Epidermal melanocyte (primary cell): ENCODE results near the gene TSPAN15.
A peak's percentile ranks its signal among the peaks of the same experiment; 100 is the strongest.
"Not testable (repeated sequence)": the region's sequence is repeated elsewhere in the genome, so short reads cannot be mapped to it uniquely, and the experiment has no call there.

Source experiments
- DNase-seq: peaks from one replicate; pipeline ENCODE4 v3.0.0; 2011; ENCODE audit warnings: low spot score; ENCODE audit not compliant: insufficient read length

TSPAN15 gene

GRCh38 chr10:69486922-69487730 is 35.9 kb downstream of the TSPAN15 start:
- no peak for DNase-seq

- DNase-seq, result not testable (repeated sequence)
Observed at GRCh38 chr10:69488149-69488844, 37.0 kb downstream of the TSPAN15 start.

GRCh38 chr10:69488856-69489255 is 37.6 kb downstream of the TSPAN15 start:
- not testable (repeated sequence) for DNase-seq

DNA sequence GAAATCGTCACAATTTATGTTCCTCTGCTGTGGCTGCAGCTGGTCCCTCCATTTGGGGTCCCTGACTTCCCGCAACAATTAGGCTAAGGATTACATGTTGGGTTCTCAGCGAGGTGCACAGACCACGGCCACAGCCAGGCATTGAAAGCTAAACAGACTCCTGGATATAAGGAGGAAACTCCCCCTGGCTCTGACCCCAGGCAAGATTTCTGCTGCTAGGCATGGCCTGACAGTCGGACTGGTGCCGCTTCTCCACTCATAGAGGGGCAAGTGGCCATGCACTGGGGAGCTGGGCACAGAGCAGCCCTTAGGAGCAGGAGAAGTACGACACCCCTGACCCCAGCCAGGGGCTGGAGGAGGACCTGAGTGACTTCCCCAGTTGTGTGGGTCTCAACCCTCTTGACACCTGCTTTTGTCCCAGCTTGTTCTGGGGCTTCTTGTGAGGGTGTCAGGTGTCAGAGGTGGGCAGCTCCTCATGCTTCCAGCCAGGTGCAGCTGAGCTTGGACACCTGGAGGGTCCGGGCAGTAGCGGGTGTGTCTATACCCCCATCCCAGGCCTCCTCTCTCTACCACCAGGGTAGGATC is 38.3 kb downstream of the TSPAN15 start:
- no peak for DNase-seq

- no peak for DNase-seq
Observed at GRCh38 chr10:69490876-69491275, 39.6 kb downstream of the TSPAN15 start.

- DNase-seq, result no peak
Observed at GRCh38 chr10:69491611-69492010, 40.3 kb downstream of the TSPAN15 start.

- DNase-seq, result no peak
Observed at GRCh38 chr10:69492091-69492745, 41.0 kb downstream of the TSPAN15 start.

DNA sequence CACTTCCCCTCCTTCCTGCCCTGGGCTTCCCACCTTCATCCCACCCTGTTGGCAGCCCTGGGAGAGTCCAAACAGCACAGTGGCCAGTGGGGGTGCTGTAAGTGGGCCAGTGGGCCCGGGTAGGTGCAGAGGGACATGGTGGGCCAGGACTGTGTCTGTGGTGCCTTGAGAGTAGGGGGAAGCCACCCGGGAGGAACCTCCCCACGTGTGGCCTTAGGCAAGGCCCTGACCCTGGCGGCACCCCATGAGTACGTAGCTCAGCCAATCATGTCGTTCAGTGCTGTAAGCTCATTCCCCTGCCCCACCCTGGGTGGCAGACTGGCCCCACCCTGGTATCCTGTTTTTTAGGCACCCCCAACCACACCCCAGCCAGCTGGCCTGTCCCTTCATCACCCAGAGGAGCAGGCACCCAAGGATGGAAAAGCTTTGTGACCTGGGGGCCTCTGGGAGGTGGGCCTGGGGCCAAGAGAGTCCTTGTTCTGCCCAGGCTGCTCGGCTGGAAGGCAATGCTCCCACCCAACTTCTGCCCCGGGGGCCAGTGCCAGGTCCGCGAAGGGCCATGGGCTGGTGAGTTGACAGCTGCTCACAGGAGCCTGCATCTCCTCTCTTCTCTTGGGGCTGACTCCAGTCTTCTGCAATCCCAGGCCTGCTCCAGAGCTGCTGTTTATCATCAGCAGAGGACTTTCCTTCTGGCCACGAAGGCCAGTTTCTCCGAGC is 41.6 kb downstream of the TSPAN15 start:
- no peak for DNase-seq

DNA sequence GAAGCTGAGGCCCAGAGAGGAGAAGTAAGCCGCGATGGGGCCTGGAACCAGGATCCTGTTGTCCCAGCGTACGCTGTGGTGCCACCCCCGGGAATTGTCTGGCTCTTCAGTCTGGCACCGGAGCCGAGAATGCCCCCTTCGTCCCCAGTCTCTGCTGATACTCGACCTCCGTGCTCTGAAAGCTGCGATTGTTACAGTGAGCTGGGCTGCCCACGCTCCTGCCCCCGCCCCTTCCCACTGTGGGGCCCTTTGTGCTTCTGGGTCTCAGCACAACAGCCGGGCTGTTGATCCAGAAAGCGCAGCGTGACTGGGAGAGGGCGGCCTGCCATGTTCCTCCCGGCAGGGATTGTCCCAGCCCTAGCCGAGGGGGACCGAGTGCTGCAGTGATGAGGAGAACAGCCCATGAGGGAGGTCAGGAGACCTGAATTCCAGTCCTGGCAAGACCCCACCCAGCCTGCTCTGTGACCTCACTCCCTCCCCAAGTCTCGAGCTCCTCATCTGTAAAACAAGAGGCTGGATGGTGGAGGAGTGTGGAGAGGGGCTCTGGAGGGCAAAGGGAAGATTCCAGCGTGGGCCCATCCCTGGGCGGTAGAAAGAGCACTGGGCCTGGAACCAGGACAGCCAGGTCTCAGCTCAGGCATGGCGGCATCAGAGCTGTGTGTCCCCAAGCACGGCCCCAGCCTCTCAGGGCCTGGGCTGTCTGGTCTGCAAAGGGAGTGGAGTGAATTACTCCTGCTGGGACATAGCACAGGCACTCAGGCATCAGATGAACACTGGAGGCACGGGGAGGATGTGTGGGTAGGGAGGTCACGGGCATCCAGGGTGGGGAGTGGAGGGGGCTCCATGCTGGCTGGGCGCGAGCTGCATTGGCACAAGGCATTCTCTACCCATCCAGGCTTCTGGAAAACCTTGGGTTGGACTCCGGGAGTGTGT is 43.6 kb downstream of the TSPAN15 start:
- DNase-seq, result peak; percentile 69

DNA sequence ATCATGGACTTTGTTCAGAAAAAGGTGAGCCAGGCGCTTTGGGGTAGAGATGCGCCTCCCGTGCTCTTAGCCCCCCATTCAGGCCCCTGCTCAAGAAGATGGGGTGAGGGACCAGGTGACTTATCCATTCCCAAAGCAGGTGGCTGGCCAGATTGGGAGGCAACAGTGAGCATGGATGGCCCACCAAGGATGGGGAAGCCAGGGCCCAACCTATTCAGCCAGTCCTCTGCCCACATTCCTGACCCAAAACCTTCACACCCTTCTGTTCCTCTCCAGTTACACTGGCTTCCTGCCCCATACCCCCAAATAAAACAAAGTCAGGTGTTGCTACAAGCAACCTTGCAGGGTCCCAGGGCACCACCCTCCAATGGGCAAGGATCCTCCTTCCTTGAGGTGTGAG is 44.4 kb downstream of the TSPAN15 start:
- no peak for DNase-seq

GRCh38 chr10:69496352-69497230 is 45.3 kb downstream of the TSPAN15 start:
- DNase-seq, result no peak

GRCh38 chr10:69497231-69497561 is 45.9 kb downstream of the TSPAN15 start:
- no peak for DNase-seq

DNA sequence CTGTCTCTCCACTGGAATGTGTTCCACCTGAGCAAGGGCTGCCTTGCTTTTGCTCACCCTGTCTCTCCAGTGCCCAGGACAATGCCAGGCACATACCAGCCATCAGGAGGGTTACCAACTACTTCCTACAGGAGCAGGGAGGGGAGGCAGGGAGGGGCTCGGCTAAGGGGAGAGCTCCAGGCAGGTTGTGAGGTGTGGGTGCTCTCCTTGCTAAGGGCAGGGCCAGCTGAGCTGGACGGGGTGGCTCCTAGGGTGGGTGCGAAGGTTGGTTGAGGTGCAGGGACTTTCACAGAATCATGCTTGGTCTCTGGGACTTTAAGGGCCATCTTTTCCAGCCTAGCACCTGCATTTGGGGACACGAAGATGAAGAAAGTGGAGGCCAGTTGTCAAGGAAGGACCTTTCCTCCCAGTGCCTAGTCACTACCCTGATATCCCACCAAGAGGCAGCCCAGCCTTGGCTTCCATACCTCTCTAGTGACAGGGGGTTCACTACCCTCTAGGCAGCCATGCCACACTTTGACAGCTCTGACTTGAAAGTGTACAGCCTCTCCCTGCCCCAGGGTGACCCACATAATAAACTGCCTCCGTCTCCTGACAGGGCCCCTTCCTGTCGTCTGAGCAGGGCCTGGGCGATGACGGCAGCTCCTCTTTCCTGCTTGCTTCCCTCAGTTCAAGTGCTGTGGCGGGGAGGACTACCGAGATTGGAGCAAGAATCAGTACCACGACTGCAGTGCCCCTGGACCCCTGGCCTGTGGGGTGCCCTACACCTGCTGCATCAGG is 46.5 kb downstream of the TSPAN15 start:
- DNase-seq, result no peak

DNA sequence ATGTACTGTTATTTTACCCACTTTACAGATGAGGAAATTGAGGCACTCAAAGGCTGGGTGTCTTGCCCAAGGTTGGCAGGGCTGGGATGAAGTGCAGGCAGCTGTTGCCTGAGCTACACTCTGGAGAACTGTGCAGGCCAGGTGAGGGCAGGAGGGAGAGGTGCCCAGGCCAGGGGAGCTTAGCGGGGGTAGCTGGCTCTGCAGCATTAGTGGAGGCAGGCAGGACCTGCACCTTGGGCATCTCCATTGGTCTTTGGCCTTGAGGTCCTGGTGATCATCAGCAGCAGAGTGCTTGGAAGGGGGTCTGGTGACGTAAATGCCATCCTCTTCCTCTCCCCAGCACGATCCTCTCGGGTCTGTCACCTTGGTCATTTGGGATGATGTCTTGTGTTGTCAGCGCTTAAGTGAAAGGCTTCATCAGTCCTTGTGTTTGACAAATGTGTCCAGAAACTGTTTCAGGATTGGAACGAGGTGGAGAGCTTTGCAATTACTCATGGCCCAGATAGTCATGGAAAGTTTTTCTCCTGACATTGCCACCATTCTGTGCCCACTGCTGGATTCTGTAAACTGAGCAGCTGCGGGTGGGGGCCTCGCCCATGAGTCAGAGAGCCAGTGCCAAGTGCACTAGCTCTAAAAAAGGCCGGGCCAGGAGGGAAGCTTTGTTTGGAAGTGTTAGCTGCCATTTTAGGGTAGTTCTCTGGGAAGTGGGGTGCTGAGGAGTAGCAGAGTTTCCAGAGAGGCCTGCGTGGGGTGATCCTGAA is 47.6 kb downstream of the TSPAN15 start:
- DNase-seq, result no peak

- no peak for DNase-seq
Observed at GRCh38 chr10:69499726-69500689, 48.7 kb downstream of the TSPAN15 start.

- DNase-seq, result no peak
Observed at GRCh38 chr10:69500864-69501468, 49.7 kb downstream of the TSPAN15 start.
